GM18505 (cell line): ENCODE measurements around the gene CCL13.
A peak's percentile ranks its signal among the peaks of the same experiment; 100 is the strongest.

Source experiments
- ATAC-seq: cut with Tn5 transposase; IDR thresholded peaks from one replicate; pipeline ENCODE4 v1.9.1; 2021; ENCODE audit not compliant: unreplicated experiment
- POLR2A ChIP-seq: IDR thresholded peaks from 4 replicates; pipeline ENCODE4 v1.6.1; 2011; ENCODE audit warnings: borderline replicate concordance; ENCODE audit not compliant: insufficient read depth, insufficient read length; ENCODE audit errors: extremely low read depth

The CCL13 gene

GRCh38 chr17:34367486-34368195, 11.4 kb downstream of the CCL13 start:
- TF ChIP-seq POLR2A, result no peak
- no peak for ATAC-seq

GRCh38 chr17:34368196-34368945, 12.1 kb downstream of the CCL13 start:
- TF ChIP-seq POLR2A, result no peak
- ATAC-seq, result no peak

- no peak for TF ChIP-seq POLR2A
- no peak for ATAC-seq
Observed at GRCh38 chr17:34368946-34369500, 12.7 kb downstream of the CCL13 start.

- no peak for TF ChIP-seq POLR2A
- no peak for ATAC-seq
Observed at GRCh38 chr17:34369571-34369970, 13.3 kb downstream of the CCL13 start.

GRCh38 chr17:34370376-34370996, 14.2 kb downstream of the CCL13 start:
- ATAC-seq, result no peak
- no peak for TF ChIP-seq POLR2A

GRCh38 chr17:34370997-34371395, 14.7 kb downstream of the CCL13 start:
- TF ChIP-seq POLR2A, result no peak
- no peak for ATAC-seq

- no peak for ATAC-seq
- no peak for TF ChIP-seq POLR2A
Observed at GRCh38 chr17:34371405-34372100, 15.3 kb downstream of the CCL13 start.

- TF ChIP-seq POLR2A, result no peak
- ATAC-seq, result no peak
Observed at GRCh38 chr17:34374457-34374856, 18.2 kb downstream of the CCL13 start.

- no peak for TF ChIP-seq POLR2A
- no peak for ATAC-seq
Observed at GRCh38 chr17:34375426-34375997, 19.2 kb downstream of the CCL13 start.

- ATAC-seq, result no peak
- no peak for TF ChIP-seq POLR2A
Observed at GRCh38 chr17:34377078-34377823, 21.0 kb downstream of the CCL13 start.

GRCh38 chr17:34378664-34379101, 22.4 kb downstream of the CCL13 start:
- no peak for TF ChIP-seq POLR2A
- ATAC-seq, result peak; percentile 58

GRCh38 chr17:34379868-34380267, 23.6 kb downstream of the CCL13 start:
- TF ChIP-seq POLR2A, result no peak
- ATAC-seq, result no peak

GRCh38 chr17:34382621-34383124, 26.4 kb downstream of the CCL13 start:
- ATAC-seq, result no peak

More at GRCh38 chr17:34382621-34383124, 26.4 kb downstream of the CCL13 start:
- TF ChIP-seq POLR2A, result no peak
